MCF 10A (cell line): Measurements from ENCODE around the gene FGR. TPM values are rescaled to one million over a fixed set of nuclear protein-coding genes. Genes with fewer than 3 reads are reported as not detected.
A peak's percentile ranks its signal among the peaks of the same experiment; 100 is the strongest.

Experiments used
- BruUV-seq: library from RNA; stranded (reverse); fragments of 400-500 nt; replicated peaks from 2 replicates; lab custom pipeline; 2021; lab: Mats Ljungman, UMichigan
- CTCF ChIA-PET: fragments of 300-600 bp; sonication (Branson Sonifier 250); formaldehyde crosslinking; extraction: SDS; loops from one replicate; lab custom pipeline; 2021; ENCODE audit warnings: antibody characterized with exemption, inconsistent platforms; lab: Yijun Ruan, JAX
- POLR2A ChIA-PET: fragments of 300-600, 350-650 bp; sonication (Branson Sonifier 250); formaldehyde crosslinking; extraction: SDS; loops from one replicate; lab custom pipeline; 2020; ENCODE audit warnings: antibody characterized with exemption, inconsistent platforms; lab: Yijun Ruan, JAX
- DNase-seq: peaks from one replicate; pipeline ENCODE4 v3.0.0-alpha.2; 2018; ENCODE audit not compliant: unreplicated experiment
- H3K27ac Mint-ChIP-seq: one replicate; pipeline ENCODE4 v1.8.0; 2022; ENCODE audit warnings: mild to moderate bottlenecking, low read depth, mixed read lengths; ENCODE audit not compliant: unreplicated experiment
- H3K27me3 Mint-ChIP-seq: one replicate; pipeline ENCODE4 v1.8.0; 2022; ENCODE audit warnings: mixed read lengths; ENCODE audit not compliant: insufficient read depth, unreplicated experiment
- H3K36me3 Mint-ChIP-seq: one replicate; pipeline ENCODE4 v1.8.0; 2022; ENCODE audit warnings: mild to moderate bottlenecking, moderate library complexity, mixed read lengths; ENCODE audit not compliant: insufficient read depth, unreplicated experiment
- H3K4me1 Mint-ChIP-seq: one replicate; pipeline ENCODE4 v1.8.0; 2022; ENCODE audit warnings: mixed read lengths; ENCODE audit not compliant: insufficient read depth, unreplicated experiment
- H3K4me3 Mint-ChIP-seq: one replicate; pipeline ENCODE4 v1.8.0; 2022; ENCODE audit warnings: mild to moderate bottlenecking, moderate library complexity, mixed read lengths; ENCODE audit not compliant: unreplicated experiment
- H3K9me3 Mint-ChIP-seq: one replicate; pipeline ENCODE4 v1.8.0; 2022; ENCODE audit warnings: mixed read lengths; ENCODE audit not compliant: unreplicated experiment
- intact Hi-C: fragments of 100-400 bp; cut with micrococcal nuclease; formaldehyde crosslinking; loops from 2 replicates; pipeline ENCODE4 v1.14.1; 2022
- total RNA-seq: library from RNA; stranded (reverse); gene quantifications from 2 replicates; pipeline ENCODE4 v1.2.3, GENCODE V29; 2022
- TF ChIP-seq, protein P1 (sequence below): fragments of 200-600 bp; IDR thresholded peaks from one replicate; pipeline ENCODE4 v1.8.0; 2022; ENCODE audit warnings: antibody characterized with exemption, mild to moderate bottlenecking; ENCODE audit not compliant: unreplicated experiment

Gene FGR
- total RNA-seq, 1 experiment from 2014 or later: not detected

DNA sequence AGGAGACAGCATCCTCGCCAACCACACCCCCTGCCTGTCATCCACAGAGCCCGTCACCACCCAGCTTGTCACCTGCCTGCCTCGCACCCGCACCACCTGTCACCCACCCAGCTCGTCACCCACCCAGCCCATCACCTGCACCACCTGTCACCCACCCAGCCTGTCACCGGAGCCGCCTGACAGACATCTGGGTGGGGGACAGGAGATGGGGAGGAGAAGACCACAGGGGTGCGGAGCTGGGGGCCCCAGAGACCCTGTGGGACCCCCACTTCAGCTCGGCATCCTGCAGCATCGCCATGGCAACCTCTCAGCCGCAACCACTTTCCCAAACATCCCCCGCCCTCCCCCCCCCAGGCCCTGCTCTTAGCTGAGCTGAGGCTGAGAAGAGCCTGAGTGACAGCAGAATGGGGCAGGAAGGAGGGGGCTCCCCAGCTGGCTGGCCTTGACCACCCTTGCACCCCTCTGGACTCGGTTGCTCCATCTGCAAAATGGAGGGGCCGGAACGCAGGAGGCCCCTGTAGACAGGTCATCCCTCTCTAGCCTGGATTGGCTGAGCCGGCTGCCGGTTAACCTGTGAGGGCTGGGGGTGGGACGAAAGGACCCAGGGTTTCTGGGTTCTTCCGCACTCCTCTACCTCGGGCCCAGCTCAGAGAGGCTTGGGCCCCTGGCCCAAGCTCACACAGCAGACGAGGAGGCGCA lies 42.6 kb downstream of the FGR start:
- POLR2A ChIA-PET: interaction anchor here (1.0 kb wide), 1 partner anchor 35 kb away, joined by 3 read pairs; no protein-coding TSS in a partner anchor
- no peak overlapping the region for H3K27ac Mint-ChIP-seq
- CTCF ChIA-PET: interaction anchor here (1.0 to 4.5 kb wide), 6 partner anchors 9 to 70 kb away, joined by 3 to 18 read pairs (median 10); no protein-coding TSS in a partner anchor
- H3K27me3 Mint-ChIP-seq: no peaks in the 10 kb centered on the region
- H3K4me1 Mint-ChIP-seq: peaks cover 10% of the 10 kb centered on the region
- no peaks in the 10 kb centered on the region for H3K36me3 Mint-ChIP-seq
- H3K9me3 Mint-ChIP-seq: no peaks in the 10 kb centered on the region
- no TSS peak for BruUV-seq
- TF ChIP-seq, protein P1, sequence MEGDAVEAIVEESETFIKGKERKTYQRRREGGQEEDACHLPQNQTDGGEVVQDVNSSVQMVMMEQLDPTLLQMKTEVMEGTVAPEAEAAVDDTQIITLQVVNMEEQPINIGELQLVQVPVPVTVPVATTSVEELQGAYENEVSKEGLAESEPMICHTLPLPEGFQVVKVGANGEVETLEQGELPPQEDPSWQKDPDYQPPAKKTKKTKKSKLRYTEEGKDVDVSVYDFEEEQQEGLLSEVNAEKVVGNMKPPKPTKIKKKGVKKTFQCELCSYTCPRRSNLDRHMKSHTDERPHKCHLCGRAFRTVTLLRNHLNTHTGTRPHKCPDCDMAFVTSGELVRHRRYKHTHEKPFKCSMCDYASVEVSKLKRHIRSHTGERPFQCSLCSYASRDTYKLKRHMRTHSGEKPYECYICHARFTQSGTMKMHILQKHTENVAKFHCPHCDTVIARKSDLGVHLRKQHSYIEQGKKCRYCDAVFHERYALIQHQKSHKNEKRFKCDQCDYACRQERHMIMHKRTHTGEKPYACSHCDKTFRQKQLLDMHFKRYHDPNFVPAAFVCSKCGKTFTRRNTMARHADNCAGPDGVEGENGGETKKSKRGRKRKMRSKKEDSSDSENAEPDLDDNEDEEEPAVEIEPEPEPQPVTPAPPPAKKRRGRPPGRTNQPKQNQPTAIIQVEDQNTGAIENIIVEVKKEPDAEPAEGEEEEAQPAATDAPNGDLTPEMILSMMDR: no peak
- DNase-seq: no peak
- intact Hi-C loops: no loop called here
- no peak overlapping the region for H3K4me3 Mint-ChIP-seq

DNA sequence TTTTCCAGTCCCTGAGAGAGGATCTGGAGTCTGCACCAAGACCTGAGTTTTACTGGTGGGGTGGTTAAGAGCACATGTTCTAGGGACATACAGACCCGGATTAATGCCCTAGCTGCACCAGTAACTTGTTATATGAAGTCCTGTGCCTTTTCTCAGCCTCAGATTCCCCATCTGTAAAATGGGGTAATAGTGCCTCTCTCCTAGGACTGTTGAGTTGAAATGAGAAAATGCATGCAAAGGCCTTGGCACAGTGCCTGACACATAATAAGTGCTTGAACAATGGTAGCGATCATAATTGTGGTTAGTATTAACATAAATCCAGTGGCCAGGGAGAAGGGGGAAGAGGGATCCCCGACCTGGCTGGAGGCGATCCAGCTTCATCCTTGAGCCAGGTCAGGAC lies 43.4 kb downstream of the FGR start:
- H3K4me3 Mint-ChIP-seq: no peak overlapping the region
- CTCF ChIA-PET: interaction anchor here (0.7 to 4.5 kb wide), 9 partner anchors 10 to 190 kb away, joined by 3 to 18 read pairs (median 4); no protein-coding TSS in a partner anchor
- DNase-seq: peak; percentile 30
- POLR2A ChIA-PET: interaction anchor here (1.0 to 2.3 kb wide), 3 partner anchors 15 to 34 kb away, joined by 3 to 9 read pairs (median 9); no protein-coding TSS in a partner anchor
- TF ChIP-seq, protein P1: no peak
- no peaks in the 10 kb centered on the region for H3K27me3 Mint-ChIP-seq
- BruUV-seq: no TSS peak
- H3K27ac Mint-ChIP-seq: no peak overlapping the region
- intact Hi-C loops: no loop called here
- peaks cover 10% of the 10 kb centered on the region for H3K4me1 Mint-ChIP-seq
- peaks cover under 1% of the 10 kb centered on the region for H3K36me3 Mint-ChIP-seq
- no peaks in the 10 kb centered on the region for H3K9me3 Mint-ChIP-seq

DNA sequence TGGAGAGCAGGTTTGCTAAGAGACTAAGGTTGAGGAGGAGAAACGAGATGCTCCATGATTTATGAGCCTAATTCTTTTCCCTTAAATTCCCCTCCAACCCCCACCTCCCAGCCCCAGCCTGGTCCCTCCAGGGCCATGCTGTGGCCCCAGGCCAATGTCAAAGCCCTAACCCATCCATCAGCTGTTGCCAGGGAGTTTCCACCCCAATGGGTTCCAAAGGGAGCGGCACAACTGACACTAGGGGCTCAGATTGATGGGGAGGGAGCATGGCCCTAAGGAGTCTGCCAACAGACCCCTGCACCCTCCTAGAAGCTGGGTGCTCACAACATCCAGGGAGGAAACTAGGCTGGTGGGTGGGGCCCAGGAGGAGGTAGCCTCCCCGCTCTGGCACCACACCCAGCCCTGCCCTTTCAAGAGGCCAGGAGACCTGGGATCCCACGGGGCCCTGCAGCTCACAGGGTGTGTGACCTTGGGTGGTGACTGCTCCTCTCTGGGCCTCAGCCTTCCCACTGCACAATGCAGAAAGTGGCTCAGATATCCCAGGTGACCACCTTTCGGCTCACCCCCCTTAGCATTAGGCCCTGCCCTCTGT lies 44.0 kb downstream of the FGR start:
- CTCF ChIA-PET: interaction anchor here (0.7 to 4.5 kb wide), 6 partner anchors 10 to 190 kb away, joined by 3 to 18 read pairs (median 7); no protein-coding TSS in a partner anchor
- intact Hi-C loops: no loop called here
- POLR2A ChIA-PET: interaction anchor here (1.1 to 2.3 kb wide), 6 partner anchors 11 to 480 kb away, joined by 3 to 9 read pairs (median 5); no protein-coding TSS in a partner anchor
- no peak overlapping the region for H3K27ac Mint-ChIP-seq
- no peak overlapping the region for H3K4me3 Mint-ChIP-seq
- BruUV-seq: no TSS peak
- H3K27me3 Mint-ChIP-seq: no peaks in the 10 kb centered on the region
- H3K36me3 Mint-ChIP-seq: peaks cover 7% of the 10 kb centered on the region
- TF ChIP-seq, protein P1: no peak
- H3K9me3 Mint-ChIP-seq: no peaks in the 10 kb centered on the region
- peaks cover 10% of the 10 kb centered on the region for H3K4me1 Mint-ChIP-seq
- DNase-seq: no peak
